ENCODE measurements around the gene MTHFD1. TPM values are rescaled to one million over a fixed set of nuclear protein-coding genes. Genes with fewer than 3 reads are reported as not detected.

The MTHFD1 gene
- total RNA-seq = 10 to 100 TPM; 18.4 to 47.0 (median 25.4) TPM

GRCh38 chr14:64387782-64388532 is at the start of gene MTHFD1:
Gene MTHFD1, plus strand, starts transcription at chr14:64388353. Its CDS starts 75 bp downstream, at chr14:64388428.
- DNase-seq = peak; percentile 96 to 99 (median 97)
- Histone ChIP-seq H3K27ac (peak within 1 kb of the TSS; percentile 77 to 90 (median 82)), H3K36me3 (no peaks in the 10 kb centered on the region), H3K27me3 (no peaks in the 10 kb centered on the region), H3K9me3 (no peaks in the 10 kb centered on the region), H3K4me1 (peaks cover 0 to 16% (median 2%) of the 10 kb centered on the region in 4 donors), H3K4me3 (peak within 1 kb of the TSS; percentile 73 to 92 (median 75))
- TF ChIP-seq CTCF (IDR thresholded peaks at IDR 0.05) = peak in 3 of 6 experiments; percentile 3 to 17 (median 4)
- peak; percentile 29 to 32 for TF ChIP-seq POLR2A (IDR thresholded peaks at IDR 0.05)

DNA sequence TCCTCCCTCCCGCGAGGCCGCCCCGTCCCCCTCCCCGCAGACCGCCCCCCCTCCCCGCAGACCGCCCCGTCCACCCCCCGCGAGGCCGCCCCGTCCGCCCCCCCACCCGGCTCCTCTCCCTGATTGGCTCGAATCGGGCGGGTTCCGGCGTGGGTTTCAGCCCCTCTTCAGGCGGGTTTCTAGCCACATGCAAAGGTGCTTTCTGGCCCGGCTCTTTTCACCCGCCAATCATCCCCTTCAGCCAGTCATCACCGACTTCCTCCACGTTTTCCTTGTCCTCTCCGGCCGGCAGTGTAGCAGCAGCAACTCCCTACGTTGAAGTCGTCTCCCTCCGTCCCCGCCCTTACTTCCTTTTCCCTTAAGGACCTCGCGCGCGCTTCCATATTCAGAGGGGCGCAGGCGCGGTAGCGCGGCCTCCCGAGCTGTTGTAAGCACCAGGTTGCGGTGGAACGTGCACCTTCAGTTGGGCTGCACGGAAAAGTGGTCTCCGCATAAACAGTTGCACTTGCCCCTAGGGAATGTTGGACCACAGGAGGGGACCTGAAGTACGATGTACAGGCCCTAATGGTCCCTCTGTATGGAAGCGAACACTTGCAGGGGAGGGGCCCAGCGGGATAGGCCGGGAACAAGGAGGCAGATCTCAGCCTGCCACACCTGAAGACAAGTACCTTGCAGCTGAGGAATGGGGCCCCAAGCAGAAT is 49.4 kb upstream of the MTHFD1 start:
- H3K27ac ChIP-seq = peak overlapping the region; percentile 64 to 89 (median 85)
- DNase-seq = peak; percentile 90 to 97 (median 93)
- no peaks in the 10 kb centered on the region for H3K27me3 ChIP-seq
- H3K9me3 ChIP-seq = peaks cover 0 to 6% (median 0%) of the 10 kb centered on the region in 4 donors
- H3K4me3 ChIP-seq = peak overlapping the region; percentile 65 to 79 (median 66)
- no peaks in the 10 kb centered on the region for H3K36me3 ChIP-seq
- TF ChIP-seq CTCF (IDR thresholded peaks at IDR 0.05) = no peak
- peak; percentile 36 to 64 for TF ChIP-seq POLR2A (IDR thresholded peaks at IDR 0.05)
- H3K4me1 ChIP-seq = no peaks in the 10 kb centered on the region

DNA sequence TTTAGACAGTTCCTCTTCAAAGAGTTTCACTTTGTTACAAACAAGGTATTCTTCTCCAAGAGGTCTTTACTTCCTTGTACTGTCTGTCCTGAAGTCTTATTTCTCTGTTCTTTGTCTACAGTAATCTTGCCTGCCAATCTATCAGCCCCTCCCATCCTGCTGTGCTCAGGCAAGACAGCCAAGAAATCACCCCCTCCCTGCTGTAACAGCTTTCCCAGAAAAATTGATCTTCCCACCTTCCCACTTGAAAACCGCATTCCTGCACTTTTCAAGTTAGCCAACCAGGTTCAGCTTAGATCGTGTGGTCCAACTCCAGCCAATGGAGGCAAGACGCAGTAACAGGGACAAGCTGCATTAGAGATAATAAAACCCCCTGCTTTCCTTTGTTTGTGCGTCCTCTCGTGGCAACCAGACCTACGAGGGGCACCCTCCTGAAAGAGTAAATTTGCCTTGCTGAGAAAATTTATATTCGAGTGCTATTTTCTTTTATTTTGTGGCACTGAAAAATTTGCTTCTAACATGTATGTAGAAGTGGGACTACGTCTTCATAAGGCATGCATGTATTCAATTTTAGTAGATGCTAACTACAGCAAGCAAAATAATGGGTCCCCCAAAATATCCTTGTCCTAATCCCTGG is 47.5 kb upstream of the MTHFD1 start:
- DNase-seq = no peak
- Histone ChIP-seq H3K4me1 (no peaks in the 10 kb centered on the region), H3K4me3 (no peak overlapping the region), H3K9me3 (peaks cover 0 to 6% (median 0%) of the 10 kb centered on the region in 4 donors), H3K27me3 (no peaks in the 10 kb centered on the region), H3K36me3 (no peaks in the 10 kb centered on the region), H3K27ac (no peak overlapping the region)
- TF ChIP-seq POLR2A (IDR thresholded peaks at IDR 0.05) = no peak
- no peak for TF ChIP-seq CTCF (IDR thresholded peaks at IDR 0.05)

- H3K36me3 ChIP-seq = no peaks in the 10 kb centered on the region
- H3K4me3 ChIP-seq = no peak overlapping the region
- TF ChIP-seq POLR2A (IDR thresholded peaks at IDR 0.05) (no peak), CTCF (IDR thresholded peaks at IDR 0.05) (no peak)
- H3K4me1 ChIP-seq = no peaks in the 10 kb centered on the region
- DNase-seq = no peak
- H3K27ac ChIP-seq = no peak overlapping the region
- no peaks in the 10 kb centered on the region for H3K27me3 ChIP-seq
- H3K9me3 ChIP-seq = no peaks in the 10 kb centered on the region
Measured at GRCh38 chr14:64347748-64348147, 40.4 kb upstream of the MTHFD1 start.

DNA sequence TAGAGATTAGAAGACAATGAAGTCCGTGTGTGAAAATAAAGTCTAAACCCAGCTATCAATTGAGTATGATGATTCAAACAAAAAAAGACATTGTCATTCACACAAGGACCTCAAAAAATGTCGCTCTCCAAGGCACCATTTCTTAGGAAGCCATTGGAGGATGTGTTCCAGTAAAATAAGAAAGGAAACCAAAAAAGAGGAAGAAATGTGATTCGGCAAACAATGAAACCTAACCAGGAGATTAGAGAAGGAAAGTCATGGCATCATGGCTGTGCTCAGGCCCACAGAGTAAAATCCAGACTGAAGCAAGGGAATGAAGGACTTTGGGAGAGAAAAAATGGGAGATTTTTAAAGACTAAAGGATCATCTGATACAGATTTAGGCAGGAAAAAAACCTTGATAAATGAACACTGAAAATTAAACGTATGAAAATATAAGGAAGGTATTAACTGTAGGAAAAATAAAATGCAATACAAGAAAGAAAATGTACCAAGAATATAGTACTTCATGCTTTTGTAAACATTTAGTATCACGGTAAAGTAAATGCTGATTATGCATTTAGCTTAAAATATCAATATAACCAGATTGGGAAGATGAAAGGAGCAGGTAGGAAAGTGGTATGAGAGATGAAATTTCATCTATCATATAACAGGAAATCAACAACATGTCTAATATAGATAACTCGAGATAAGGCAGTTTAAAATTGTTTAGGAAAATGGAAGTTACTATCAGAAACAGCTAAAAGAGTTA is 38.2 kb upstream of the MTHFD1 start:
- Histone ChIP-seq H3K4me1 (no peaks in the 10 kb centered on the region), H3K36me3 (no peaks in the 10 kb centered on the region), H3K27ac (no peak overlapping the region), H3K27me3 (no peaks in the 10 kb centered on the region), H3K4me3 (no peak overlapping the region), H3K9me3 (no peaks in the 10 kb centered on the region)
- DNase-seq = no peak
- TF ChIP-seq CTCF (IDR thresholded peaks at IDR 0.05) (no peak), POLR2A (IDR thresholded peaks at IDR 0.05) (no peak)
